Measurements from ENCODE around the gene C1orf35.
A peak's percentile ranks its signal among the peaks of the same experiment; 100 is the strongest.

GRCh38 chr1:228060458-228061190 lies 42.5 kb downstream of the C1orf35 start:
- no peak for TF ChIP-seq EZH2phosphoT487 (IDR thresholded peaks at IDR 0.05; ENCODE audit: borderline replicate concordance, low read length)
- no peak for TF ChIP-seq EZH2 (IDR thresholded peaks at IDR 0.05; ENCODE audit: low read length, unreplicated experiment)
- peak; percentile 30; the same call in 1 of the 2 replicates for TF ChIP-seq CTCF (conservative IDR thresholded peaks at IDR 0.05; ENCODE audit: low read depth, low read length)

All from PC-3 (cell line).